ENCODE results near the gene CDC37L1.
"Not testable (repeated sequence)": the region's sequence is repeated elsewhere in the genome, so short reads cannot be mapped to it uniquely, and the experiment has no call there.

CDC37L1 gene

GRCh38 chr9:4754530-4754929 is 75.2 kb downstream of the CDC37L1 start:
- not testable (repeated sequence) for DNase-seq (ENCODE audit: low spot score)

GRCh38 chr9:4755026-4755609 is 75.7 kb downstream of the CDC37L1 start:
- no peak for DNase-seq (ENCODE audit: low spot score)

- DNase-seq (ENCODE audit: low spot score) = no peak
These were observed 77.1 kb downstream of the CDC37L1 start for GRCh38 chr9:4756420-4756819.
